Trophoblast cell (in vitro differentiated cells and primary cell): ENCODE results near the gene BOK.
"Not testable (repeated sequence)": the region's sequence is repeated elsewhere in the genome, so short reads cannot be mapped to it uniquely, and the experiment has no call there.

Experiments
- DNase-seq, 2 donors: peaks; one replicate each; pipeline ENCODE4 v3.0.0-alpha.2; 2016
- H2AFZ ChIP-seq: 2 replicates; pipeline ENCODE4 v1.6.1; 2013; ENCODE audit warnings: low read length, moderate library complexity, mild to moderate bottlenecking; ENCODE audit not compliant: insufficient read depth, poor library complexity
- H2AK5ac ChIP-seq: 2 replicates; pipeline ENCODE4 v1.6.1; 2013; ENCODE audit warnings: mild to moderate bottlenecking, low read length
- H2BK120ac ChIP-seq: 2 replicates; pipeline ENCODE4 v1.6.1; 2013; ENCODE audit warnings: low read length, mild to moderate bottlenecking, moderate library complexity; ENCODE audit not compliant: insufficient read depth, poor library complexity
- H2BK12ac ChIP-seq: 2 replicates; pipeline ENCODE4 v1.6.1; 2013; ENCODE audit warnings: mild to moderate bottlenecking, low read length, moderate library complexity
- H2BK5ac ChIP-seq: 2 replicates; pipeline ENCODE4 v1.6.1; 2013; ENCODE audit warnings: low read length, low read depth, moderate library complexity, mild to moderate bottlenecking; ENCODE audit not compliant: poor library complexity
- H3K14ac ChIP-seq: 2 replicates; pipeline ENCODE4 v1.6.1; 2013; ENCODE audit warnings: mild to moderate bottlenecking, low read length
- H3K18ac ChIP-seq: 2 replicates; pipeline ENCODE4 v1.6.1; 2013; ENCODE audit warnings: mild to moderate bottlenecking, low read length
- H3K23ac ChIP-seq: 2 replicates; pipeline ENCODE4 v1.6.1; 2013; ENCODE audit warnings: low read length
- H3K27ac ChIP-seq: 2 replicates; pipeline ENCODE4 v1.5.1; 2013; ENCODE audit warnings: low read depth, mild to moderate bottlenecking, inconsistent platforms, low read length, moderate library complexity
- H3K27me3 ChIP-seq: 2 replicates; pipeline ENCODE4 v1.6.1; 2013; ENCODE audit warnings: inconsistent platforms, mild to moderate bottlenecking, low read length, moderate library complexity; ENCODE audit not compliant: insufficient read depth
- H3K36me3 ChIP-seq, 2 experiments: 1 replicate in 1 of 2; 2 replicates in 1 of 2; pipeline ENCODE4 v1.6.1; 2013; ENCODE audit warnings: low read length in 2 of 2, mild to moderate bottlenecking in 2 of 2, moderate library complexity in 1 of 2; ENCODE audit not compliant: insufficient read depth in 2 of 2, control insufficient read depth in 1 of 2
- H3K4ac ChIP-seq: 2 replicates; pipeline ENCODE4 v1.6.1; 2013; ENCODE audit warnings: low read depth, mild to moderate bottlenecking, low read length, moderate library complexity
- H3K4me1 ChIP-seq, 2 experiments: 1 replicate in 1 of 2; 2 replicates in 1 of 2; pipeline ENCODE4 v1.6.1; 2013; ENCODE audit warnings: low read length in 2 of 2, mild to moderate bottlenecking in 2 of 2, moderate library complexity in 1 of 2; ENCODE audit not compliant: insufficient read depth in 2 of 2, control insufficient read depth in 1 of 2
- H3K4me2 ChIP-seq: 2 replicates; pipeline ENCODE4 v1.6.1; 2013; ENCODE audit warnings: inconsistent platforms, mild to moderate bottlenecking, low read length, moderate library complexity
- H3K4me3 ChIP-seq: 2 replicates; pipeline ENCODE4 v1.5.1; 2013; ENCODE audit warnings: mild to moderate bottlenecking, low read depth, low read length, inconsistent platforms
- H3K79me1 ChIP-seq: one replicate; pipeline ENCODE4 v1.6.1; 2013; ENCODE audit warnings: low read length
- H3K79me2 ChIP-seq: 2 replicates; pipeline ENCODE4 v1.6.1; 2013; ENCODE audit warnings: low read length, mild to moderate bottlenecking; ENCODE audit not compliant: control insufficient read depth, insufficient read depth, poor library complexity
- H3K9ac ChIP-seq: 2 replicates; pipeline ENCODE4 v1.6.1; 2013; ENCODE audit warnings: mild to moderate bottlenecking, low read length
- H3K9me3 ChIP-seq: 2 replicates; pipeline ENCODE4 v1.6.1; 2013; ENCODE audit warnings: low read depth, mild to moderate bottlenecking, control low read depth, inconsistent platforms, low read length; ENCODE audit not compliant: insufficient read depth
- H4K12ac ChIP-seq: 2 replicates; pipeline ENCODE4 v1.6.1; 2013; ENCODE audit warnings: low read depth, mild to moderate bottlenecking, low read length, moderate library complexity
- H4K8ac ChIP-seq: 2 replicates; pipeline ENCODE4 v1.6.1; 2013; ENCODE audit warnings: low read depth, mild to moderate bottlenecking, low read length, moderate library complexity
- H4K91ac ChIP-seq: one replicate; pipeline ENCODE4 v1.6.1; 2013; ENCODE audit warnings: low read depth, mild to moderate bottlenecking, low read length, moderate library complexity
- WGBS: extraction: QIAGEN DNeasy Blood & Tissue Kit; methylation state at CpG from one replicate; pipeline ENCODE4 v1.1.7; 2013; ENCODE audit warnings: missing lambda C conversion rate; ENCODE audit not compliant: insufficient read length, insufficient coverage; ENCODE audit errors: extremely low coverage; 5-methylcytosine and 5-hydroxymethylcytosine counted together

BOK gene

DNA sequence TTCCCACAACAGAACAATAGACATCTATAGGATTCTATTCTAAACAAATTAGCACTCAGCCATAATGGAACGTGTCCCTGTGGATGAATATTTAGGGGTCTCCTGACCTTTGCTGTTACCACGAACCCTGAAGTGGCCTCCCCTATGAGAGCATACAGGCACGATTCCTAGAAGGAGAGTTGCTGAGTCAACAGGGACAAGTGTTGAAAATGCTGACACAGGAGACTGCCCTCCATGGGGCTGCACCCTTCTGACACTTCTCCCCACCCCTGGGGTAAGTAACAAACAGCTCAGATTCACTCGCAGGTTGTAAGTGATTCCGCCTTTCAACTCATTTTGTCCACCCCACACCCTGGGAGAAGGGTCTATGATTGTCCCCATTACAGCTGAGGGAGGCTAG is 36.1 kb upstream of the BOK start:
- DNase-seq: no peak
- H3K9me3 ChIP-seq: peaks cover 4% of the 10 kb centered on the region
- H2AFZ ChIP-seq: no peak overlapping the region
- no peak overlapping the region for H4K91ac ChIP-seq
- no peak overlapping the region for H2AK5ac ChIP-seq
- no peaks in the 10 kb centered on the region for H3K79me1 ChIP-seq
- no peaks in the 10 kb centered on the region for H3K4me1 ChIP-seq
- H3K23ac ChIP-seq: no peak overlapping the region
- no peak overlapping the region for H4K8ac ChIP-seq
- H3K4me2 ChIP-seq: no peak overlapping the region
- H2BK120ac ChIP-seq: no peak overlapping the region
- H3K27ac ChIP-seq: no peak overlapping the region
- no peak overlapping the region for H4K12ac ChIP-seq
- H3K18ac ChIP-seq: no peak overlapping the region
- H2BK5ac ChIP-seq: no peak overlapping the region
- no peak overlapping the region for H2BK12ac ChIP-seq
- H3K79me2 ChIP-seq: no peaks in the 10 kb centered on the region
- no peak overlapping the region for H3K9ac ChIP-seq
- no peak overlapping the region for H3K4ac ChIP-seq
- WGBS: no CpG with 5 or more reads among the region's 5 CpGs
- H3K27me3 ChIP-seq: no peaks in the 10 kb centered on the region
- H3K14ac ChIP-seq: no peak overlapping the region
- H3K36me3 ChIP-seq: no peaks in the 10 kb centered on the region
- no peak overlapping the region for H3K4me3 ChIP-seq

- not testable (repeated sequence) for H3K79me2 ChIP-seq, H2BK12ac ChIP-seq, H3K18ac ChIP-seq, H3K4ac ChIP-seq, H4K91ac ChIP-seq, H3K23ac ChIP-seq, H2BK5ac ChIP-seq, H3K79me1 ChIP-seq, H3K4me3 ChIP-seq, H2AFZ ChIP-seq, H4K8ac ChIP-seq, H4K12ac ChIP-seq, H2AK5ac ChIP-seq, H3K4me1 ChIP-seq, H3K36me3 ChIP-seq, H3K9me3 ChIP-seq, H3K4me2 ChIP-seq, H3K27ac ChIP-seq, DNase-seq, H3K14ac ChIP-seq, H2BK120ac ChIP-seq, H3K9ac ChIP-seq, H3K27me3 ChIP-seq
- no CpG with 5 or more reads among the region's 31 CpGs for WGBS
Measured at GRCh38 chr2:241525818-241526780, 32.4 kb upstream of the BOK start.

DNA sequence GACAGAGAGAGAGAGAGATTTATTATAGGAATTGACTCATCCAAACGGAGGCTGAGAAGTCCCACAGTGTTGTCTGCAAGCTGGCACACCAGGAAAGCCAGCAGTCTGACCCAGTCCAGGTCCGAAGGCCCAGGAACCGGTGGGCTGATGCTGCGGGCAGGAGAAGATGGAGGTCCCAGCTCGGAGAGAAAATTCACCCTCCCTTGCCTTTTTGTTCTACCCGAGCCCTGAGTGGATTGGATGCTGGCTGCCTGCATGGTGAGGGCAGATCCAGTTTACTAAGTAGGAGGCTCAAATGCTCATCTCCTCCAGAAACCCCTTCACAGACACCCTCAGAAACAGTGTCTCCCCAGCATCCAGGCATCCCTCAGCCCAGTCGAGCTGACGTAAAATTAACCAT is 28.0 kb upstream of the BOK start:
- Histone ChIP-seq H2AFZ (no peak overlapping the region), H3K4me2 (no peak overlapping the region), H2AK5ac (no peak overlapping the region), H3K36me3 (no peaks in the 10 kb centered on the region), H3K4me1 (no peaks in the 10 kb centered on the region), H2BK5ac (no peak overlapping the region), H3K14ac (no peak overlapping the region), H3K79me2 (no peaks in the 10 kb centered on the region), H2BK120ac (no peak overlapping the region), H3K79me1 (no peaks in the 10 kb centered on the region), H4K12ac (no peak overlapping the region), H3K18ac (no peak overlapping the region), H3K9me3 (peaks cover 6% of the 10 kb centered on the region), H3K4me3 (no peak overlapping the region), H4K91ac (no peak overlapping the region), H3K27ac (no peak overlapping the region), H4K8ac (no peak overlapping the region), H3K4ac (no peak overlapping the region), H2BK12ac (no peak overlapping the region), H3K23ac (no peak overlapping the region), H3K9ac (no peak overlapping the region), H3K27me3 (peaks cover 2% of the 10 kb centered on the region)
- no CpG with 5 or more reads among the region's 8 CpGs for WGBS
- DNase-seq: no peak

DNA sequence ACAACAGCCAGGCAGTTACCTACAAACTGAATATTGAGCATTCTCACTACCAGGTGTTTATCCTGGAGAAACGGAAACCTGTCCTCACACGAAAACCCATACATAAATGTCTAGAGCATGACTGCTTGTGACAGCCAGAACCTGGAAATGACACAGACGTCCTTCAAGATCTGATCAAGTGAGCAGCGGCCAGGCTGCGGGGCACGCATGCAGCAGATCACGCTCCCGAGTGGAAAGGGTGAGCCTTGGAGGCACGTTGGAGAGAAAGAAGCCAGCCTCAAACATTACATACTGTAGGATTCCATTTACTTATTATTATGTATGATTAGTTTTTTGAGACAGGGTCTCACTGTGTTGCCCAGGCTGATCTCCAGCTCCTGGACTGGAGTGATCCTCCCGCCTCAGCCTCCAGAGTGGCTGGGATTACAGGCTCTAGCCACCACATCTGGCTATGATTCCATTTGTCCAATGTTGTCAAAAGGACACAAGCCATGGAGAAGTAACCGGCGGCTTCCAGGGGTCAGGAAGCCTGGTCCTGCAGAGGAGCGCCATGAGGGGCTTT is 27.3 kb upstream of the BOK start:
- H2BK5ac ChIP-seq: no peak overlapping the region
- H3K4me2 ChIP-seq: no peak overlapping the region
- no peaks in the 10 kb centered on the region for H3K79me1 ChIP-seq
- H3K4me3 ChIP-seq: no peak overlapping the region
- H4K12ac ChIP-seq: no peak overlapping the region
- H3K27ac ChIP-seq: no peak overlapping the region
- H3K79me2 ChIP-seq: no peaks in the 10 kb centered on the region
- DNase-seq: no peak
- peaks cover 0 to 2% of the 10 kb centered on the region in 2 experiments for H3K4me1 ChIP-seq
- H3K27me3 ChIP-seq: peaks cover 2% of the 10 kb centered on the region
- H3K23ac ChIP-seq: no peak overlapping the region
- no peak overlapping the region for H4K91ac ChIP-seq
- no peak overlapping the region for H2AFZ ChIP-seq
- H2BK120ac ChIP-seq: no peak overlapping the region
- H2BK12ac ChIP-seq: no peak overlapping the region
- no peak overlapping the region for H3K18ac ChIP-seq
- no peak overlapping the region for H2AK5ac ChIP-seq
- no peaks in the 10 kb centered on the region for H3K36me3 ChIP-seq
- WGBS: no CpG with 5 or more reads among the region's 13 CpGs
- H3K9me3 ChIP-seq: peaks cover 6% of the 10 kb centered on the region
- H4K8ac ChIP-seq: no peak overlapping the region
- H3K4ac ChIP-seq: no peak overlapping the region
- H3K9ac ChIP-seq: no peak overlapping the region
- H3K14ac ChIP-seq: no peak overlapping the region
